GM18502 (cell line): ENCODE results near the gene CCDC179.

ENCODE experiments used
- ATAC-seq: cut with Tn5 transposase; IDR thresholded peaks from one replicate; pipeline ENCODE4 v1.9.1; 2021; ENCODE audit warnings: mild to moderate bottlenecking; ENCODE audit not compliant: unreplicated experiment, poor library complexity

CCDC179 gene

DNA sequence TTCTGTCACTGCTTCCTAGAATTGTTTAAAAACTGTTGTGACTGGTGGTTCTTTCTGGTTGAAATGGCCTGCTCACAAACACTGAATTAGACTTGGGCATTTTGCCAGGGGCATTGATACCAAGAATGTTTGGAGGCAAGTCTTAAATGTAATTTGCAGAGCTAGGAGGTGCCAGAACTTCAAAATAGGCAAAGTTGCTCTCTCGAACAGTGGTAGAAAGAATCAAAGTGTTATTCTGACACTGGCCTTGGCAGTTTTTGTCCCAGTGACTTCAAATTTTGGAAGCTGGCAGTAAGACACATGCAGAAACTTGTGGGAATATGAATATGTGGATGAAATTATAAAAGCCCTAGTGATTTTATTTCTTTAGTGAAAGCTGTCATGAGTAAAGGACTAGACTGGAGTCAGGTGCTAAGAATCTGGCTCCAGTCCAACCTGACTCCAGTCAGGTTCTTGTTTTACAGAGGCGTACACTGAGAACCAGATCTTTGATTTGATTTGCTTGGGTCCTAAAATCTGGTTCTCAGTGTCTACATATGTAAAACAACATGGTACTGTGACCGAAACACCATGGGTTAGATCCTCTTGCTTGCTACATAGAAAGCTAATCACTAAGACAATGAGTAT, 51.6 kb downstream of the CCDC179 start:
- ATAC-seq, result peak; percentile 31

GRCh38 chr11:22807855-22808570, 52.3 kb downstream of the CCDC179 start:
- peak; percentile 96 for ATAC-seq

GRCh38 chr11:22807391-22807790, 52.9 kb downstream of the CCDC179 start:
- no peak for ATAC-seq

DNA sequence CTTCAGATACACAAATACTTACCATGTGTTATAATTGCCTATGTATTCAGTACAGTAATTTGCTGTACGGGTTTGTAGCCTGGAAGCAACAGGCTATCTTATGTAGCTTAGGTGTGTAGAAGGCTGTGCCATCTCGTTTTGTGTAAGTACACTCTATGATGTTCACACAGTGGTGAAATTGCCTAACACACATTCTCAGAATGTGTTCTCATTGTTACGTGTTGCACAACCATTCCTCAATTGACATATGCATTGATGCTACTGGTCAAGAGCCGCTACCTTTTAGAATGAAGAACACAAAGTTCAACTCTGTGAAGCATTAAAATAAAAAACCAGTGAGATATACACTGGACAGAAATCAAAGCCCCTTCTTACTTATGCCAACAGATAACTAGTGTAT, 57.4 kb downstream of the CCDC179 start:
- no peak for ATAC-seq

GRCh38 chr11:22800482-22800881, 59.8 kb downstream of the CCDC179 start:
- ATAC-seq, result no peak

DNA sequence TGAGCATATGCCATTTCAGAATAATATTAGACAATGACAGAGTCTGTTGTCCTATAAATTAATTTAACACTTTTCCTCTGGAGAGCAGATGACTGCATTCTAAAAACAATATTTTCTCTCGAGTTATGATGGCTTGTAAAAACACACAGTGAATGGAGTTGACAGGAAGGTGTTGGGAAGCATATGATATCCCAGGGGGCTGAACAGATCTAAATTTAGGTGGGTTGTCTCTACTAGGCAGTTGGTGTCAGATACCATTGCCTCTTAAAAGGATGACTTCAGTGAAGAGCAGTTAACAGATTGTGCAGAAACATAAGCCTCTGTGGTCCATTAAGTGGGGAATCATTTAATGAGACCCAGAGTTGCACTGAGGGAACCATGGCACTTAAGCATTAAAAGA, 61.4 kb downstream of the CCDC179 start:
- no peak for ATAC-seq

GRCh38 chr11:22797047-22797446, 63.2 kb downstream of the CCDC179 start:
- no peak for ATAC-seq
